Psoas muscle (tissue), 8 donors: ENCODE measurements around the gene SEC14L1. TPM values are rescaled to one million over a fixed set of nuclear protein-coding genes. Genes with fewer than 3 reads are reported as not detected.

Source experiments
- ATAC-seq, 4 donors: fragments of 200-7000 bp; cut with Tn5 transposase; one replicate each; pipeline ENCODE4 v1.9.1; 2020; ENCODE audit warnings: moderate library complexity in 3 of 4, mild to moderate bottlenecking in 2 of 4
- DNase-seq, 2 donors: peaks; one replicate each; pipeline ENCODE4 v3.0.0-alpha.2; 2020
- H3K27ac ChIP-seq: fragments of 200-600 bp; one replicate; pipeline ENCODE4 v1.8.0; 2022
- H3K27me3 ChIP-seq, 3 donors: fragments of 200-600 bp in 1 of 3; one replicate each; pipeline versions ENCODE4 v1.6.1 to v1.8.0; 2013 to 2022; ENCODE audit warnings: low read length in 2 of 3, mild to moderate bottlenecking in 2 of 3, moderate library complexity in 1 of 3; ENCODE audit not compliant: insufficient read depth in 3 of 3
- H3K36me3 ChIP-seq, 2 donors: fragments of 200-600 bp in 1 of 2; one replicate each; pipeline versions ENCODE4 v1.6.1 to v1.8.0; 2013 to 2022; ENCODE audit warnings: low read depth in 1 of 2, mild to moderate bottlenecking in 1 of 2, moderate library complexity in 1 of 2; ENCODE audit not compliant: insufficient read depth in 1 of 2
- H3K4me1 ChIP-seq: fragments of 200-600 bp; one replicate; pipeline ENCODE4 v1.8.0; 2022
- H3K4me3 ChIP-seq: fragments of 200-600 bp; one replicate; pipeline ENCODE4 v1.8.0; 2022; ENCODE audit warnings: mild to moderate bottlenecking
- H3K9me3 ChIP-seq: fragments of 200-600 bp; one replicate; pipeline ENCODE4 v1.8.0; 2022
- WGBS, 3 donors: extraction: QIAGEN DNeasy Blood & Tissue Kit; methylation state at CpG; one replicate each; pipeline versions ENCODE4 v1.1.6 to v1.1.7; 2013; 5-methylcytosine and 5-hydroxymethylcytosine counted together
- intact Hi-C, 2 donors: fragments of 100-400 bp; cut with DNase I; formaldehyde crosslinking; loops; one replicate each; pipeline versions ENCODE4 v1.11.0 to v1.14.2; 2022
- polyA plus RNA-seq, 3 donors: library from polyadenylated mRNA; stranded (reverse); fragments of 200-250 nt; gene quantifications; one replicate each; pipeline ENCODE4 v1.2.3, GENCODE V29; 2013
- total RNA-seq, 4 donors: library from RNA; stranded (reverse); fragmentation: NEBNext Ultra II Directional in 2 of 4; extraction: Animal tissue kit (Norgen Biotek cat#: 25700) in 2 of 4; gene quantifications; one replicate each; pipeline versions ENCODE4 v1.2.1 to v1.2.4, GENCODE V29; 2021 to 2023
- TF ChIP-seq, protein P1 (sequence below): fragments of 200-600 bp; IDR thresholded peaks from one replicate; pipeline ENCODE4 v1.8.0; 2022; ENCODE audit warnings: antibody characterized with exemption
- donor health status: healthy with polysubstance abuse.
- donor health status: DM: no; HTN: no; CAD: no; lungs with moderate emphysema.
- donor health status: Bipolar disorder and iron deficiency.
- donor health status: healthy.
- donor health status: DM: yes; HTN: yes; CAD: no.
- donor health status: DM: no; HTN: no; CAD: no.
- donor health status: DM: no; HTN: no; CAD: no.
- donor health status: DM: yes; HTN: yes; CAD: no.

SEC14L1 gene
- total and polyA plus RNA-seq, 7 donors, result 38.6 to 98.9 (median 69.1) TPM

DNA sequence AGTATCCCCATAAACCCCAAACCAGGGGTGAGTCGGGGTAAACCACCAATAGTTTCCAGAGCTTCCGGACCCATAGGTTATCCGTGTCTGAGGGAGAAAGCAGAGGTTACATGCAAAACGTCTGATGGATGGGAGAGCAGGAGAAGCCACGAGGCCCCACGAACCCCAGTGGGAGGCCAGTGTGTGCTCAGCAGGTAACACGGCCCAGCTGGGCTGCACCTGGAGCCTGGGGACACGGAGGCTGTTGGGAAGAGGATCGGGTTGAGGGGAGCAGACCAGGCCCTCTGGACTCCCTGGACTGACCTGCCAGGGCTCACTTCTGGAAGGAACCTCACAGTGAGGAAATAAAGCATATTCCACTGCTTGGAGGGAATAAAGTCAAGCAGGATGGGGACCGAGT lies 78.1 kb downstream of the SEC14L1 start:
- WGBS, 3 donors, result 84% methylated on average over 10 of the region's 10 CpGs
- intact Hi-C loops, result no loop called here
- H3K4me1 ChIP-seq, result peaks cover 14% of the 10 kb centered on the region
- peaks cover 2 to 39% of the 10 kb centered on the region in 2 donors for H3K36me3 ChIP-seq
- ATAC-seq (no peak), DNase-seq (no peak)
- TF ChIP-seq, protein P1, sequence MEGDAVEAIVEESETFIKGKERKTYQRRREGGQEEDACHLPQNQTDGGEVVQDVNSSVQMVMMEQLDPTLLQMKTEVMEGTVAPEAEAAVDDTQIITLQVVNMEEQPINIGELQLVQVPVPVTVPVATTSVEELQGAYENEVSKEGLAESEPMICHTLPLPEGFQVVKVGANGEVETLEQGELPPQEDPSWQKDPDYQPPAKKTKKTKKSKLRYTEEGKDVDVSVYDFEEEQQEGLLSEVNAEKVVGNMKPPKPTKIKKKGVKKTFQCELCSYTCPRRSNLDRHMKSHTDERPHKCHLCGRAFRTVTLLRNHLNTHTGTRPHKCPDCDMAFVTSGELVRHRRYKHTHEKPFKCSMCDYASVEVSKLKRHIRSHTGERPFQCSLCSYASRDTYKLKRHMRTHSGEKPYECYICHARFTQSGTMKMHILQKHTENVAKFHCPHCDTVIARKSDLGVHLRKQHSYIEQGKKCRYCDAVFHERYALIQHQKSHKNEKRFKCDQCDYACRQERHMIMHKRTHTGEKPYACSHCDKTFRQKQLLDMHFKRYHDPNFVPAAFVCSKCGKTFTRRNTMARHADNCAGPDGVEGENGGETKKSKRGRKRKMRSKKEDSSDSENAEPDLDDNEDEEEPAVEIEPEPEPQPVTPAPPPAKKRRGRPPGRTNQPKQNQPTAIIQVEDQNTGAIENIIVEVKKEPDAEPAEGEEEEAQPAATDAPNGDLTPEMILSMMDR, result no peak
- no peak overlapping the region for H3K27ac ChIP-seq
- no peaks in the 10 kb centered on the region for H3K27me3 ChIP-seq
- H3K9me3 ChIP-seq, result no peaks in the 10 kb centered on the region
- H3K4me3 ChIP-seq, result no peak overlapping the region

DNA sequence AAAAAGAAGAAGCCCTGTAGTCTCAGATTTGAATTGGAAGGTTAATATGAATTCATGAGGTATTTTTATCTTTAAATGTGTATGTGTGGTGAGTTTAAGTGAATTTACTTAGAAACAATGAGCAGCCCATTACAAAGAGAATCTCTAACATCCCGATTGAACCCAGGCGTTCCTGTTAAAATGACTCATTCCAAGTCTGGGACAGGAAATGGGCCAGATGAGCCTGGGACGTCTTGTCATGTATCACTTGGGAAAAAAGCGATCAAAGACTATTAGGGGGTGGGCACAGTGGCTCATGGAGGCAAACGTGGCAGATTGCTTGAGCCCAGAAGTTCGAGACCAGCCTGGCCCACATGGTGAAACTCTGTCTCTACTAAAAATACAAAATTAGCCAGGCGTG lies 81.6 kb downstream of the SEC14L1 start:
- Histone ChIP-seq H3K4me3 (no peak overlapping the region), H3K36me3 (peaks cover 0 to 15% of the 10 kb centered on the region in 2 donors), H3K27me3 (no peaks in the 10 kb centered on the region), H3K9me3 (no peaks in the 10 kb centered on the region), H3K4me1 (no peaks in the 10 kb centered on the region), H3K27ac (no peak overlapping the region)
- ATAC-seq, result no peak
- intact Hi-C loops, result no loop called here
- no peak for DNase-seq
- 70 to 77% (median 77%) methylated on average over 7 of the region's 7 CpGs for WGBS, 3 donors
- TF ChIP-seq, protein P1, result no peak

DNA sequence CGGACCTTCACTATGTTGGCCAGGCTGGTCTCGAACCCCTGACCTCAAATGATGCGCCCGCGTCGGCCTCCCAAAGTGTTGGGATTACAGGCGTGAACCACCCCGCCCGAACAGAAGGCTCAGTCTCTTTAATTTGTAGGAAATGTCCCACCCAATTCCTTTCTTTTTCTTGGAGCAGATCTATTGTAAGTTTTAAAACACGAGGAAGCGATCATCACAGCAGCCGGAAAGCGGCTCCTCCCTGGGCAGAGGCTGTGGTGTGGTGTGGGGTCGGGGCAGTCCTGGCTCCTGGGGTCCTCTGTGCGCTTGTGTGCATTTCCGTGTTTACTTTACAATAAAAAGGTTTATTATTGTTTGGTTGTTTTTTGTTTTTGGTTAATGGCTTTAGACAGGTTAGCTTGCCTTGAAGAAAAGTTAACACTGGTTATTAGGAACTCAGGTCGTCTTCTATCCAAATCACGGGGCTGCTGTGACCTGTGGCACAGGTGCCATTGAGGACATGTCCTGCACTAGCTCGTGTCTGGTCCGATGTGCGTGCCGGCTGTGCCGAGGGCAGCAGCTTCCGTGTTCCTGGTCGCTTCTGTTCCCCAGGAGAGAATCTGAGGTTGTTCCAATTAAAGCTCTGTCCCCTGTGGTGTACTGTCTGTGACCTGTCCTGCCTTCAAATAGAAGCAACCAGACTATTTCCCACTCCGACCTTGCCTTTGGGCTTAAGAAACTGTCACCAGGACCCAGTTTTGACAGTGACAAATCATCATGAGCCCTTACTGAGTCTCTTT lies 83.1 kb downstream of the SEC14L1 start:
- Histone ChIP-seq H3K9me3 (no peaks in the 10 kb centered on the region), H3K36me3 (peaks cover 0 to 4% of the 10 kb centered on the region in 2 donors), H3K27me3 (no peaks in the 10 kb centered on the region), H3K4me1 (no peaks in the 10 kb centered on the region), H3K27ac (peak overlapping the region; percentile 13), H3K4me3 (no peak overlapping the region)
- 56 to 70% (median 63%) methylated on average over 25 to 26 of the region's 26 CpGs for WGBS, 3 donors
- DNase-seq (no peak), ATAC-seq (peak in 3 of 4 donors; percentile 18 to 60 (median 56))
- TF ChIP-seq, protein P1, result no peak
- intact Hi-C loops, result no loop called here

DNA sequence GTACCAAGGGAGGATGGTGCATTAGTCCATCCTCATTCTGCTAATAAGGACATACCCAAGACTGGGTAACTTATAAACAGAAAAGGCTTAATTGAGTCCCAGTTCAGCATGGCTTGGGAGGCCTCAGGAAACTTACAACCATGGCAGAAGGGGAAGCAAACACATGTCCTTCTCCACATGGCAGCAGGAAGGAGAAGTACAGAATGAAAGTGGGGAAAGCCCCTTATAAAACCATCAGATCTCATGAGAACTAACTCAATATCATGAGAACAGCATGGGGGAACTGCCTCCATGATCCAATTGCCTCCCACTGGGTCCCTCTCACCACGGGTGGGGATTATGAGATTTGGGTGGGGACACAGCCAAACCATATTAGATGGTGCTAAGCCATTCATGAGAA lies 84.5 kb downstream of the SEC14L1 start:
- Histone ChIP-seq H3K27me3 (no peaks in the 10 kb centered on the region), H3K36me3 (no peaks in the 10 kb centered on the region), H3K4me3 (no peak overlapping the region), H3K27ac (no peak overlapping the region), H3K9me3 (no peaks in the 10 kb centered on the region), H3K4me1 (no peaks in the 10 kb centered on the region)
- TF ChIP-seq, protein P1, result no peak
- intact Hi-C loops, result no loop called here
- DNase-seq (no peak), ATAC-seq (no peak)
- WGBS, 3 donors, result 49 to 62% (median 55%) methylated on average over 1 of the region's 1 CpG
